GM18498 (cell line): ENCODE results near the gene MLX.
"Not testable (repeated sequence)": the region's sequence is repeated elsewhere in the genome, so short reads cannot be mapped to it uniquely, and the experiment has no call there.

Experiments
- ATAC-seq: cut with Tn5 transposase; IDR thresholded peaks from one replicate; pipeline ENCODE4 v1.9.1; 2021; ENCODE audit warnings: mild to moderate bottlenecking, moderate library complexity; ENCODE audit not compliant: unreplicated experiment

Gene MLX

DNA sequence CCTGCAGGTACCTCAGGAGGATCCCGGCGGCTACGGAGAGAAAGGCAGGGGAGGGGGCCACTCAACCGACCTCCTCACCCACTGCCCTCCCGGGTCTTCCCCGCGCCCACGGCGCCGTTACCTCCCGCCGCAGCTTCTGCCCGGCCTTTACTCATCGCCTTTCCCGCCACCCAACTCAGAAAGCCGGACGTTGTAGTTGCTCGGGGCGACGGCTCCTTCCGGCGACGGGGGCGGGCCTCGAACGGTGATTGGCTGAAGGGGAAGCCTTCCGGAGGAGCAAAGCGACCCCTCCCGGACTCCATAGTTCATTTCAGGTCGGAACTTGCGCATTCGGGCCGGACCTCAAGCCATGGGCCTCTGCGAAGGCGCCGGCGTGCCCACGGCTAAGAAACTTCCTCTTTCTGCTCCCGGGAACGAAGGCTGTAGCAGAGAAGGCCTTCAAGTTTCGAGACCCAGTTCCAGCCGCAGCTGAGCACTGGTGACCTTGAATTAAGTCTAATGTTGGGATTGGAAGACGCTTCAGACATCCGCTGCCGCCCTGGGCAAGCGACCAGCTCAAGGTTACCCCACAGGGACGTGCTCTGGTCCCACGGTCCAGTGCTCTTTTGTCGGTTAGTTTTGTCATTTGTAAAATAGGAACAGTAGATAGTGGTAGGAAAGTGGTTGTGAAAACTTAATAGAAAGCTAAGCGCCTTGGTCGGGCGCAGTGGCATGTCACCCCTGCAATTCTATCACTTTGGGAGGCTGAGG lies 10.8 kb downstream of the MLX start, which contains the start of gene PSMC3IP:
Gene PSMC3IP, minus strand, starts transcription at position 198 of the 750 bp plus-strand sequence. Its CDS starts 43 bp downstream, at position 155.
- ATAC-seq, result peak; percentile 71

DNA sequence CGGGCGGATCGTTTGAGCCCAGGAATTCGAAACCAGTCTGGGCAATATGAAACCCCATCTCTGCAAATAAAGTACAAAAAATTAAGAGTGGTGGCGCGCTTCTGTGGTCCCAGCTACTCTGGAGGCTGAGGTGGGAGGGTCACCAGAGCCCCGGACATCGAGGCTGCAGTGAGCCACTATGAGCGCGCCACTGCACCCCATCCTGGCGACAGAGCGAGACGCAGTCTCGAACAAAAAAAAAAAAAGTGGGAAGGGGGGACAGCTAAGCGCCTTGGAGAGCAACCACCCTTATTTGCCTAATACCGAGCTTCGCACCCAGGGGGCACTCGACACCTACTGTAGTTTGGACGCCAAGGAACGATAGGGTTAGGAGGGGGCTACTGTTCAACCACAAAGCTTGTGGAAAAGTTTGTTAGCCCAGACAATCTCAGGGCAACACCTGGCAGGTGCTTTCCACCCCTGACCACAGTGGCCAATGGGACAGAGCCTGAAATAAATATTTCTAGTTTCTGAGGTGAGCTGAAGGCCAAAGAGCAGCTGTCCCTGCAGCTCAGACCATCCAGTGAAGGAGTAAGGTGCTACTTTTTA lies 11.5 kb downstream of the MLX start:
- peak; percentile 58 for ATAC-seq

DNA sequence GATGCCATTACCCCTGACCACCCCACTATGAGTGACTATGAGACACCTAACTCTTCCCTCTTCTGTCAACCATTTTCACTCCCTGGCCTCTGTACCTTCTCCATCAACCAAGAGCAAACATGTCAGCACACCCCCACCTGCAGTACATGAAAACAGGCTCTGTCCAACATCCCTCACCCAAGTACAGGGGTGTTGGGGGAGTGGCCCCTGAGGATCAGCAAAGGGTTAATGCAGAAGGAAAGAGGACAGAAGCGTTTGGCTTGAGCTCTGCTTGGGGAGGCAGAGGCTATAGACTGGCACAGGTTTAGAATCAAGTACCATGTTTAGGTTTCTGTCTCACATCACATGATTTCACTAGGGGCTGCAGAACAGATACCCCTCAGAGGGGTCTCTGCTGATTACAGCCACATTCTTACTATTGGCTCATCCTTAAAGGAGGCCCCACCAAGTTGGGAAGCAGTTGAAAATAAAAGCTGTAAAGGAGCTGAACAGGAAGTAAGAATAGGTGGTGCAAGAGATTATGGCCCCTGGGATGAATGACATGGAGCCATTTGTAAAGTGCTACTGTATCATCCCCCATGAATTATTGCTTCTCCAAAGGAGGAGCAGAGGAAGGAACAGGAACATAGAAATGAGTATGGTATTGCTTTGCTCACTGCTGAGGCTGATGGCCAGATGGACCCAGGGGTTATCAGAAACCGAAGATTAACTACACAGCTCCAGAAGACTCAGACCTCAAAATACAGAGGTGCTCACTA lies 13.1 kb downstream of the MLX start:
- no peak for ATAC-seq

DNA sequence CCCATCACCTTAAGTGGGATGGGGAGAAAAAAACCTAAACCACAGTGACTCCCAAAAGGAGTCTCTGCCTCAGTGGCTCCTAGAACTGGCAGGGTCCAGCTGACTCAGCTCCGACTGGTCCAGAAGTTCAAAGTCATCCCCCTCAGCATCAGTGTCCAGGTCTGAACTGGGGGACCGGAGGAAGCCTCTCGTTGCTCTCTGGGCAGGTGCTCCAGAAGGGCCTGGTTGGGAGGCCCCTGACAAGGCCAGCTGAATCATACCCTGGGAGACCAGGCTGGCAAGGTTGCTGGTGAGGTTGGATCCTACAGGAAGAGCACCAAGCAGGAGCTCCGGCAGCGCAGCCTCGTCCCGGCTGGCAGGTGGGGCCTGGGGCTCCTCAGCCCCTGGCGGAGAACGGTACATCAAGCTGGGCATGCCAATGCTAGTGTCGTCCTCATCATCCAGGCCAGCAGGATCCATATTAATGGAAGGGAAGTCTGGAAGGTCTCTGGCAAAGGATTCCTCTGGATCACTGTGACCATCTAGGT lies 14.9 kb downstream of the MLX start:
- ATAC-seq, result no peak

DNA sequence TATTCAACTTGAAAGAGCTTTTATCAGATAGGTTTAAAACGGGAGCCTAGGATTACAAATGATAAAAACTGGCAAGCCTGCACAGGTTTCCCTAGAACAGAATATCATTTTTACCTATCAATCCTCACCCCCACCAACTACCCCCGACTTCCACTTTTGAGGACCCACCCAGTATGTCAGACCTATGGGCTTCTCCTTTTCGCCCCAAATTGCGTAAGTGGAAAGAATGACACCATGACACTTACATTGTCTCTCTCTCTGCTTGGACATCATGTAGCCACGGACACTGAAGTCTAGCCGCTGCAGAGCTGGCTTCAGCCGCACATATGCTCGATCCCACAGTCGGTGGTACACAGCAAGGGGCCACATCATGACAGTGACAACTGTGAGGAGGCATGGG lies 18.0 kb downstream of the MLX start:
- ATAC-seq, result no peak

DNA sequence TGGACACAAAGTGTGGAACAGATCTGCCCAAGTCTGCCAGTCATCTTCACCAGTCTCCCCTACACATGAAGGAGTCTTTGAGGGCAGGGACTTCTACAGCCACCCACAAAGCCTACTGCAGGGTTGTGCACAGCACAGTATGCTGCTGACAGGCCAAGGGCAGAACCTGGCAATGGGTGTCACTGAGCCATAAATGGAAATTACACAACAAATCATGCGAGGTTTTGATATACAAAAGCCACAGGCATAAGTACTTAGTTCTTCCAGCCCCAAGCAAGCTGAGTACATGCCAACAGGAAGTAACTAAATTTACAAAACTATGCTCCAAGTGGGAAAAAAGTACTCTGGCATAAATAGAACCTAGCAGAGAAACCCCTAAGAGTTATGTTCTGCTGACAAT lies 18.5 kb downstream of the MLX start:
- no peak for ATAC-seq

DNA sequence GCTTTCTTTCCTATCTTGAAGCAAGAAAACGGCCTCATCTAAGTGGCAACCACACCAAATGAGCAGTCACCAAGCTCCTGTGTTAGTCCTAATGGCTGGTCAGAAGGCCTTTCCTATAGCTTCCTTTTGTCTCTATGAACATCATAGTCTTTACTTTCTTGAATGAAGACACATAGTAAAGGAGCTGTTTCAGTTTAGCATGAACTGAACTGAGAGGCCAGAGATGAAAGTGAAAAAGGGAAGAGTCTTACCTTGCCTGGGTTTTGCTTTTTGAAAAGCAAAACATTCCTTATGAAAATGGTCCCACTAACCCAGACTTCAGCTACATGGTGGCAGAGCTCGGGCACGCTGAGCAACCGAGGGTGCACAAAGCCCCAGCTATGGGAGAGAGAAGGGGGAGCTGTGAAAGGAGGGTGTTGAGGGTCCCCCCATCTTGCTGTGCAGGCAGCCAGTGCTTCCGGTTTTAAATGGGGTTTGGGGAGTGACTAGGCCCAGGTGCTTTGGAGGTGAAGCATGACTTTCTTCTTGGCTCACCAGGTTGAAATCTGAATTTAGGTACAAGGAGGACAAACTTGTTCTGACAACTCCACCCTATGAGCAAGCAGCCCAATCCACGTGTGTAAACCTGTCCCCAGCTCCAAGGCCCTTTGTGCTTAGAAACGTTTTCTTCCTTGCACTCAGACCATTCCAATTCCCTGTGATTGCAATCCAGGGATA lies 19.8 kb downstream of the MLX start:
- peak; percentile 69 for ATAC-seq

DNA sequence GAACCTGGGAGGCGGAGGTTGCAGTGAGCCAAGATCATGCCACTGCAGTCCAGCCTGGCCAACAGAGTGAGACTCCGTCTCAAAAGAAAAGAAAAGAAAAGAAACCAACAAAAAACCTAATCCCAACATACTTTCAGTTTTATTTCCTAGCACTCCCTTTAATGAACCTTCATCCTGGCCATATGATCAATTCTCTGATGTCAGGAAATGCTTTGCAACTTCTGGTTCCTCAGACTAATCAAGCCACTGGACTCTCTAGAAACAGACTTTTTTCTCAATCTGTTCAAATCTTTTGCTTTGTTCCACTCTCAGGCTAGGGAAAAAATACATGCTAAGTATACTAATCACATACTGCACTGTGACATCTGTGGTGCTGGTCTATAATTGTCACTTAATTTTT lies 24.0 kb downstream of the MLX start:
- ATAC-seq, result no peak

DNA sequence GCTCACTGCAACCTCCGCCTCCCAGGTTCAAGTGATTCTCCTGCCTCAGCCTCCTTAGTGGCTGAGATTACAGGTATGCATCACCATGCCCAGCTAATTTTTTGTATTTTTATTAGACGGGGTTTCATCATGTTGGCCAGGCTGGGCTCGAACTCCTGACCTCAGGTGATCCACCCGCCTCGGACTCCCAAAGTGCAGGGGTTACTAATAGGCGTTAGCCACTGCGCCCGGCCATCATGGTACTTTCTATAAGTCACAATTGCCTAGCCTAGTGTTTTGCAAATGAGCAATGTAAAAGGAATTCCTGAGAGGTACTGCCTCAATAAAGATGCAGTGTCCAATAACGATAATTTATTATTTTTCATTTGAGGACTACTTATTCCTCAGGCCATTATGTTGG lies 24.5 kb downstream of the MLX start:
- no peak for ATAC-seq

DNA sequence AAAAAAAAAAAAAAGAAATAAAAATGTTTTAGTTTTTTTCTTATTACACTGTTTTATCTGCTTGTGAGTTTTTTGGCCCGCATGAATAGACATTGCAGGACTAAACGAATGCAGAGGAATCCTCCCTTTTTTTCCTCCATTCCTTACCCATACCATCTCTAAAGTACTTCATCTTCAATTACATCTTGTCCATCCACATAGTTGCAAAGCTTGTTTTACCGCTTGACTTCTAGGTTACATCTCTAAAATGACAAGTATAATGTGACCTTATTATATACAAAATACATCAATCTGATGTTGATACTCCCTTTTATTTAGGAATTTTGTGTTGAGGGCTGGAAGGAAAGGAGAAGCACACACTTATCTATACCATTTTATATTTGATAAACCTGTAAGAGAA lies 29.5 kb downstream of the MLX start:
- ATAC-seq, result no peak

DNA sequence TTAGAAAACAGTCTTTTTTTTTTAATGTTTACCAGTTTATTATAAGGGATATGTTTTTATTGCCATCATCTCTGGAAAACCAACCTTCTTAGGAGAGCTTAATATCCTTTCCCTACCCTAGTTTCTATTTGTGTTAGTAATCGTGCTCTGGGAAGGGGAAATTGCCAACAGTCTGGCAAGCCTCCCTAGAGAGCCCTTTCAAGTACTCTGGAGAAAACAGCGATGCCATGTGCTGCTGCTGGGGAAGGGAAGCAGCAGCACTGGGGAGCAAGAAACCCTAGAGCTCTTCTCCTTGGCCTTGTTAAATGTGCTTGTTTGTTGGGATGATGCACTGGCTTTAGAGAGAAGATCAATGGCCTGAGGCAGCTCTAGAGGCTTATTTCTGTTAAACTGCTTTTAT lies 32.0 kb downstream of the MLX start:
- ATAC-seq, result no peak

DNA sequence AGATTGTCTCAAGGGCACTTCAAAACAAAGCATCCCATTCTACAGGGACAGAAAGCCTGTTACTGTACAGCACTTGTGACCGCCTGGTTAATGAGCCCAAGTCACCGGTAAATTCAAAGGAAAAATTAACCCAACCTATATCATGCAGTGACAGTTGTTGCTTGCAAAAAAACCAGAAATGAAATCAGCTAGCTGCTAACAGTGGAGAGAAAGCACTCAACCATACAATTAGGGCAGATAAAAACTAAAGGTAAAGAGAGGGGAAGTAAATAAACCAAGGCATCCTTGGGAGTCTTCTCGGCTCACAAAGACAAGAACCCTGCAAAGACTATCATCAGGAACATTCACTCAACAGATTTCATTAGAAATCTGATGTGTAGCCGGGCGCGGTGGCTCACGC lies 36.4 kb downstream of the MLX start:
- ATAC-seq, result no peak

DNA sequence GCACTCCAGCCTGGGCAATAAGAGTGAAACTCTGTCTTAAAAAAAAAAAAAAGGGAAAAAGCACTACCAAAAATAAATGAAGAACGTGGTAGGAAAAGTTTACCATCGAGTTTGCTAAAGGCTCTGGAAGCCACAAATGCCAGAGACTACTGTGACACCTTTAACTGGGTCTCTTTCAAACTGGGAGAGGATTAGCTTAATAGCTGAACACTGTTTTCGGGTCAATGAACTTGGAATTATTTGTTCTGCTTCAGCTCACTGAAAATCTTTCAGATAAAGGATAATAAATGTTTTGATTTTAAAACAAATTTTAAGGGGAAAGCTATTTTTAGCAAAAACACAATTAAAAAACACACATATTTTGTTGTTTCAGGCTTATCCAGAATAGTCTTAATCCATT lies 40.9 kb downstream of the MLX start:
- ATAC-seq, result no peak

DNA sequence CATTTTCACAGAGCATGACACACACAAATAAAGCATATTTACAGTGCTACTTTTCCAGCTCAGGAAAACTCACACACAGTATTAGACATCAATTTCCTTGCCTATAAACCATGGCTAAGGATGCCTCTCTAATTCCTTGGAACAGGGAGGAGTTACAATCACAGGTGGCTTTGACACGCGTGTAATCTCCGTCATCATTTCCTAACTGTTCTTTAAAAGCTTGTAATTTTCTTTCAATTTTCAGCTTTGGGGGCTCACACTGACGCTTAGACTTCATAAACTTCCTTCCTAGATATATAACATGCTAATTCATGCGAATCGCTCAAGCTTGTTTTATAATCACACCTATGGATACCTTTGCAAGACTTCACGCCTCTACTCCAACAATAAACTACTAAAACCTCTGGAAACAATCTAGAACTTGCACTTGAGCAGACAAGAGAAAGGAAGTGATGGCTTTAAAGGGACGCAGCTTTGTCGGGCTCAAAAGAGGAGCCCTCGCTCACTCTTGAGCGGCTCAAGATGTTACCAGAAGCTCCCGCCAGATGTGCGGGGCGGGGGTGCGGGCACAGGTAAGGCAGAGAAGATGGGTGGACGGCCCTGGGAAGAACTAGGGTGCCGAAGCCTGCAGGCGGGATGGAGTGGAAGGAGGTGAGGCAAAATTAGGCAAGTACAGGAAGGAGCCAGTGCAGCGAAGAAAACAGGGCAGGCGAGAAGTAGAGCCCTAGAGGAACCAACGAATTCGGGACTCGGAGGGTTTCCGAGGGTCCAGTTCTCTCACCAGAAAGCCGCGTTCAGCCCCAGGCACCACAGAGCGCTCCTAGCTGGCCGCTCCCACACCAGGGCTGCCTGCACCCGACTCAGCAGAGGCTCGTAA lies 41.6 kb downstream of the MLX start:
- peak; percentile 40 for ATAC-seq

DNA sequence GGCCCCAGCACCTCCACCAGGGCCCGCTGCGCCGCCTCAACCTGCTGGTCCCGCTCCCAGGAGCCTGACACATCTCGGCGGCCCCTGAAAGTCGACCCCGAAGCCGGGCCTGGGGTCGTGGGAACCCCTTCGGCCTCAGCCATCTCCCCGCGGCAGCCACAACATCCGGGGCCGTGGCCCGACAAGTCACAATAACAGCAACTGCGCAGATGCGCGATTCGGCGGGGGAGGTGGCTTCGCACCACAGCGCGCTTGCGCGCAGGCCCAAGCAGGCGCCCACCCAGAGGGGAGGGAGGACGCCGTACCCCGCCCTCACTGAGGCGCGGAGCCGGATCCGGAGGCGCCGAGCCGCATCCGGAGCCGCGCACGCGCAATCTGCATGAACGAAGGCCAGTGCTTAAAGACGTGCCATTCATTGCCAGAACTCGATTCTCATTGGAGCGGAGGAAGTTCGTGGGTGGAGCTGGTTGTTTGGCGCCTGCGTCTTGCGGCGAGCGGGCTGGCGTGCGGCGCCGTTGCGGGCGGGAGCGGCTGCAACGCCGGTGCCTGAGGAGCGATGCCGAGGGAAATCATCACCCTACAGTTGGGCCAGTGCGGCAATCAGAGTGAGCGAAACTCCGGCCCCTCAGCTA lies 42.4 kb downstream of the MLX start, which contains the start of the genes RETREG3 and TUBG1:
Gene RETREG3, minus strand, starts transcription at position 193 of the 632 bp plus-strand sequence. Its CDS starts 50 bp downstream, at position 143.
Gene TUBG1, plus strand, starts transcription at position 502 of the 632 bp plus-strand sequence. Its CDS starts 55 bp downstream, at position 557.
- peak; percentile 93 for ATAC-seq

DNA sequence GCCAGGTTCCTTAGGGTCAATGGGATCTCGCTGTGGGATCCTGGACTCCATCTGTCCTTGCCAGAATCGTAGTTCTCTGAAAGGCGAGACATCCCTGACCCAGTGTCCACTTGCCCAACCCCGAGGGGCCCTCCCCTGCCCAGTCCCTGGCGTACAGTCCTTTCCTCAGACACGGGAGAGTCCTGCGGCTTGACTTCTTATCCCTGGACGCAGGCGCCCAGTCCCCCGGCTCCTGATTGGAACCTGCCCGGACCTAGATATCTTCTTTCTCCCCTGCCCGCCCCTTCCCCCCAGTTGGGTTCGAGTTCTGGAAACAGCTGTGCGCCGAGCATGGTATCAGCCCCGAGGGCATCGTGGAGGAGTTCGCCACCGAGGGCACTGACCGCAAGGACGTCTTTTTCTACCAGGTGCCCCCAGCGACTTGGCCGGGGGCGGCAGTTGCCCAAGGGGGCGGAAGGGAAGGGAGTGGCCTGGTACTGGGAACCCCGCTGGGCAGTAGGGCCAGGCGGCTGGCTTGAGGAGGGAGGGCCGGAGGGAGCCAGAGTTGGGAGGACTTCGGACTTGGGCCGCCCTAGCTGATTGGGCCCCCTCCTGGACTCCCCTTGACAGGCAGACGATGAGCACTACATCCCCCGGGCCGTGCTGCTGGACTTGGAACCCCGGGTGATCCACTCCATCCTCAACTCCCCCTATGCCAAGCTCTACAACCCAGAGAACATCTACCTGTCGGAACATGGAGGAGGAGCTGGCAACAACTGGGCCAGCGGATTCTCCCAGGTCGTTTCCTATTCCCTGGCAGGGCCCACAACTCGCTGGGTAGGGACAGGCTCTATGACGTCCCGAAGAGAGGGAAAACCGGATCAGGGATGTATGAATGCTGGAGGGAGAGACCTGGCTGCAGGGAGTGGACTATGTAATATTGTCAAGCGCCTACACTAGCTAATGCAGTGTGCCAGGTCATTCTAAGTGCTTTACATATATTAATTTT lies 43.2 kb downstream of the MLX start:
- ATAC-seq, result not testable (repeated sequence)

DNA sequence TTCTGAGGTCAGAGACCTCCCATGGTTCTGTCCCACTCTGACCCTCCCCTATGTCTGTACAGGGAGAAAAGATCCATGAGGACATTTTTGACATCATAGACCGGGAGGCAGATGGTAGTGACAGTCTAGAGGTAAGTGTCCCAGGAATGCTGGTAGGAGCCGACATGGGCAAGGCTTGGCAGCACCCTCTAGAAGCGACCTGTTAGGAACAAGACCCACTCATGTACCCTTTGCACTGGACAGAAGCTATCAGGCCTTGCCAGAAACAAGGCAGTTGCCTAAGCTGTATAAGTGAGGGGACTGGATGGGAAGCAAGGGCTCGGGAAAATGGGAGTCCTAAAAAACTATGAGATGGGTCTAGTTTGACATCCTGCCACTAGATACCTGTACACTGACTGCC lies 45.1 kb downstream of the MLX start:
- ATAC-seq, result no peak

DNA sequence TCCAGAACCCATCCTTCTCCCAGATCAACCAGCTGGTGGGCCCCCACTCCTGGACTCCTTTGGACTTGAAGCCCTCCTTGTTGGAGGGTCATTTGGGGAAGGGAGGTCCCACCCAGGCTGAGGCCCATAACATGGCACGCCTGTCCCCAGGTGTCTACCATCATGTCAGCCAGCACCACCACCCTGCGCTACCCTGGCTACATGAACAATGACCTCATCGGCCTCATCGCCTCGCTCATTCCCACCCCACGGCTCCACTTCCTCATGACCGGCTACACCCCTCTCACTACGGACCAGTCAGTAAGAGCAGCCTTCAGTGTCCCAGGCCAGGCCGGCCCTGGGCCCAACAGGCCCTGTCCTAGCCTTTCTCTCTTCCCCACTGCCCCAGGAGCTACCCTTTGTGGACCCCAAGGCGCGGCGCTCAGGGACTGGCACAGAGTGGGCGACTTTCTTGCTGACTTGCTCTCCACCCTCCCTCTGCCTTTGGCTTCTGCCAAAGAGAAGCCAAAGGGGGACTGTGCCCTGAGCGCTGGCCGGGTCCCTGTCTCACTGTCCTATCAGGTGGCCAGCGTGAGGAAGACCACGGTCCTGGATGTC lies 46.9 kb downstream of the MLX start:
- ATAC-seq, result no peak
